ENCODE data around the gene ZDHHC14.

The ZDHHC14 gene

DNA sequence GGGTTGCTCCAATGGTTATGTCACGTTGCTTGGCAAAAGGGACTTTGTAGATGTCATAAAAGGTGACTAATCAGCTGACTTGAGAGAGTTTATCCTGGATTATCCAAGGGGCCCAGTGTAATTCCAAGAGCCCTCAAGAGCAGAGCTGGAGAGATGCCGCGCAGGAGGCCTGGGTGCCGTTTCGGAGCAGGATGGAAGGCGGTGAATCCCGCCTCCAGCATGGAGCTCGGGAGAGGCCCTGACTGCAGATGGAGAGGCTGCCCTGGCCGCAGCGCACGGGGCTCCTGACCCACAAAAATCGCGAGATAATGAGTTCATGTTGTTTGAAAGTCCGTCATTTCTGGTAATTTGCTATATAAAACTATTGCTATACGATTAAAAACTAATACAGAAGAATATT lies 219.8 kb downstream of the ZDHHC14 start:
- Histone ChIP-seq H3K4me3 (no peak overlapping the region), H3K4me1 (peaks cover 0 to 21% (median 7%) of the 10 kb centered on the region in 4 donors), H3K9me3 (no peaks in the 10 kb centered on the region), H3K27me3 (no peaks in the 10 kb centered on the region), H3K27ac (no peak overlapping the region), H3K36me3 (no peaks in the 10 kb centered on the region)
- no peak for DNase-seq
- TF ChIP-seq, protein P1, sequence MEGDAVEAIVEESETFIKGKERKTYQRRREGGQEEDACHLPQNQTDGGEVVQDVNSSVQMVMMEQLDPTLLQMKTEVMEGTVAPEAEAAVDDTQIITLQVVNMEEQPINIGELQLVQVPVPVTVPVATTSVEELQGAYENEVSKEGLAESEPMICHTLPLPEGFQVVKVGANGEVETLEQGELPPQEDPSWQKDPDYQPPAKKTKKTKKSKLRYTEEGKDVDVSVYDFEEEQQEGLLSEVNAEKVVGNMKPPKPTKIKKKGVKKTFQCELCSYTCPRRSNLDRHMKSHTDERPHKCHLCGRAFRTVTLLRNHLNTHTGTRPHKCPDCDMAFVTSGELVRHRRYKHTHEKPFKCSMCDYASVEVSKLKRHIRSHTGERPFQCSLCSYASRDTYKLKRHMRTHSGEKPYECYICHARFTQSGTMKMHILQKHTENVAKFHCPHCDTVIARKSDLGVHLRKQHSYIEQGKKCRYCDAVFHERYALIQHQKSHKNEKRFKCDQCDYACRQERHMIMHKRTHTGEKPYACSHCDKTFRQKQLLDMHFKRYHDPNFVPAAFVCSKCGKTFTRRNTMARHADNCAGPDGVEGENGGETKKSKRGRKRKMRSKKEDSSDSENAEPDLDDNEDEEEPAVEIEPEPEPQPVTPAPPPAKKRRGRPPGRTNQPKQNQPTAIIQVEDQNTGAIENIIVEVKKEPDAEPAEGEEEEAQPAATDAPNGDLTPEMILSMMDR (IDR thresholded peaks at IDR 0.05) = no peak
- intact Hi-C loops (cut with DNase I; ENCODE audit: low total_unique reads) = loop anchor here (10.0 kb wide), 1 partner anchor 286 kb away; no protein-coding TSS in a partner anchor

DNA sequence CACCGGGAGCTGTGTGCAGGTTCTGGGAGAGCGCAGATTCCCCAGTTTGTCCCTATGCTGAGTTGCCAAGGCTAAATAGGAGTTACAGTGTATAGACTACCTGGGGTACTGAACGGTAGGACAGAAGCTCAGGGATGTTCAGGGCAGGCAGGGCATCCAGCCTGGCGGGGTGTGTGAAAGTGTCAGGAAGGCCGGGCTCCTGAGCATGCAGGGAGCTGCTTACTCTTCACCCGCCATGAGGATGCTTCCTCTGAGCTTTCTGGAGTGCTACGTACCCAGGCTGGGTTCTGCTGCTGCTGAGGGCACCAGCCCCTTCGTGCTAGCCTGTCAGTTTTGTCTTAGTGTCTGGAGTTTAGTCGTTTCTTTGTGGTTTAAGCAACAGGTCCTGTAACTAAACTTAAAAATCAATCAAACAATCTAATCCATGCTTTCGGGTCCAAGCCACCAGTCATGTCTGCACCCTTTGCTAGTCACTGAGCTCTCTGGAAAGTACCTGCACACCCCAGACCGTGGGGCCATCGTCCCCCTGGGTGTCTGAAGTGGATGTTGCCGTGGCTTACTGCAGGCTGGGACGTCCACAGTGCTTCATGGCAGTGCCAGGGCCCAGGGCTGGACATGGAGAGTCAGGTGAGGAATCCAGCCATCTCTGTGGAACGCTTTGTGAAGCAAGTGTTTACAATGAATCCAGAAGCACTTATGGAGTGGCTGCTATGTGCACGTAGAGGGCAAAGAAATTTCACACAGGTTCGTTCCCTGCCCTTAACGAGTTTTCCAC lies 221.7 kb downstream of the ZDHHC14 start:
- no peaks in the 10 kb centered on the region for H3K9me3 ChIP-seq
- H3K27me3 ChIP-seq = no peaks in the 10 kb centered on the region
- no peak overlapping the region for H3K27ac ChIP-seq
- peaks cover 0 to 5% (median 2%) of the 10 kb centered on the region in 4 donors for H3K4me1 ChIP-seq
- intact Hi-C loops (cut with DNase I; ENCODE audit: low total_unique reads) = loop anchor here (10.0 kb wide), 1 partner anchor 288 kb away; no protein-coding TSS in a partner anchor
- peak in 1 of 2 donors; percentile 57 for DNase-seq
- TF ChIP-seq, protein P1 (IDR thresholded peaks at IDR 0.05) = no peak
- no peaks in the 10 kb centered on the region for H3K36me3 ChIP-seq
- no peak overlapping the region for H3K4me3 ChIP-seq

DNA sequence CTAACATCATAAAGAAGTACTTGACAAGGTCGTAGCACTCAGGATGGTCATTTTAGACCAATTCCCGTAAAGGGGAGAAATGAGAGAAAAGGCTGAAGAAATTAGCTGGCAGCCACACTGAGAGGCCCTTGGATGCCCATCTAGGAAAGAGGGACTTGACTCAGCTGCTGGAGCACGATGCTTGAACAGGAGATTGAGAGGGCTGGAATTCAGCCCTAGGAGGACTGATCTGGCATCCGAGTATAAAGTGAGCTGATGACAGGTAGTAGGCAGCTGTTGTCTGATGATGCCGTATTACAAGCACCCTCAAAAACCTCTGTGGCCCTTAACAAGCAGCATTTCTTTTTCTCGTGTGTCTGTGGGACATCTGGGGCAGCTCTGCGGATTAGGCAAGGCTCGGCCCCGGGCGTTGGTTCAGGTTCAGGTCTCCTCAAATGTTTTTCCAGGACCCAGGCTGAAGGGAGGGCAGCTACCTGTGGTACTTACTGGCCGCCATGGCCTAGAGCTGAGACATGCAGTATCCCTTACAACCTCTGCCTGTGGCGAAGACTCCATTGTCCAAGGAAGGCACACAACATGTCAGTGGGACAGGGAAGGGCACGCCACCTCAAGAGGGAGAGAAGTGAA lies 222.4 kb downstream of the ZDHHC14 start:
- Histone ChIP-seq H3K9me3 (no peaks in the 10 kb centered on the region), H3K27me3 (no peaks in the 10 kb centered on the region), H3K36me3 (peaks cover 0 to 5% (median 0%) of the 10 kb centered on the region in 3 donors), H3K4me1 (no peaks in the 10 kb centered on the region), H3K4me3 (no peak overlapping the region), H3K27ac (no peak overlapping the region)
- TF ChIP-seq, protein P1 (IDR thresholded peaks at IDR 0.05) = no peak
- intact Hi-C loops (cut with DNase I; ENCODE audit: low total_unique reads) = loop anchor here (10.0 kb wide), 1 partner anchor 289 kb away; no protein-coding TSS in a partner anchor
- DNase-seq = peak in 1 of 2 donors; percentile 28

DNA sequence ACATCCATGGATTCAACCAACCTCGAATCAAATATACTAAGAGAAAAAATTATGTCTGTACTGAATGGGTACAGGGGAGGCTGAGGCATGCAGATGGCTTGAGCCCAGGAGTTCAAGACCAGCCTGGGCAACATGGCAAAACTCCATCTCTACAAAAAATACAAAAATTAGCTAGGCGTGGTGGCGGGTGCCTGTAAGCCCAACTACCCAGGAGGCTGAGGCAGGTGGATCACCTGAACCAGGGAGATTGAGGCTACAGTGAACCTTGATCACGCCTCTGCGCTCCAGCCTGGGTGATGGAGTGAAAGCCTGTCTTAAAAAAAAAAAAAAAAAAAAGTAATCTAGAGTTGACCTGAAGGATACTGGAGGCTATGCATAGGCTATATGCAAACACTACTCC lies 223.0 kb downstream of the ZDHHC14 start:
- DNase-seq = peak in 1 of 2 donors; percentile 16
- Histone ChIP-seq H3K27ac (no peak overlapping the region), H3K4me3 (no peak overlapping the region), H3K27me3 (no peaks in the 10 kb centered on the region), H3K36me3 (peaks cover 0 to 5% (median 0%) of the 10 kb centered on the region in 3 donors), H3K4me1 (no peaks in the 10 kb centered on the region), H3K9me3 (no peaks in the 10 kb centered on the region)
- intact Hi-C loops (cut with DNase I; ENCODE audit: low total_unique reads) = loop anchor here (10.0 kb wide), 1 partner anchor 289 kb away; no protein-coding TSS in a partner anchor
- TF ChIP-seq, protein P1 (IDR thresholded peaks at IDR 0.05) = no peak

DNA sequence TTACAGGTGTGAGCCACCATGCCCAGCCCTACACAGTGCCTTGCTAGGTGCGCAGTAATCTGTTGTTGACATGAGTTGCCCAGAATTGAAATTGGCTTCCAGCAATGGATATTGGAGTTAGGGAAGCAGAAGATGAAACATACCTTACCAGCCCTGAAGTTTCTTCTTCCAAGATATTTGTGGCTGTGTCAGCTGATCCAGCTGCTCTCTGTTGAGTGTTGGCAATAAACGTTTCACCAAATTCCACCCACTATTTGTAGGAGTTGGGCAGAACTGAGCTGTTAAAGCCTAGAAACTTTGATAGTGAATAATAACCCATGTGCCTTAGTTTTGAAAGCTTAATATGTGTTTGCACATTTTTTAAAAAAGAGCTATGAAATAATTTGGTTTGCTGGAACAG lies 223.8 kb downstream of the ZDHHC14 start:
- Histone ChIP-seq H3K4me1 (no peaks in the 10 kb centered on the region), H3K27me3 (no peaks in the 10 kb centered on the region), H3K27ac (no peak overlapping the region), H3K4me3 (no peak overlapping the region), H3K9me3 (no peaks in the 10 kb centered on the region), H3K36me3 (peaks cover 0 to 5% (median 0%) of the 10 kb centered on the region in 3 donors)
- TF ChIP-seq, protein P1 (IDR thresholded peaks at IDR 0.05) = no peak
- no peak for DNase-seq
- intact Hi-C loops (cut with DNase I; ENCODE audit: low total_unique reads) = loop anchor here (10.0 kb wide), 1 partner anchor 290 kb away; no protein-coding TSS in a partner anchor

Measured in tibial artery (tissue), 4 donors.